IMR-90 (cell line): ENCODE measurements around the gene HMOX2.

Experiments used
- NFE2L2 ChIP-seq: fragments of 150-350 bp; IDR thresholded peaks from 2 replicates; pipeline ENCODE4 v1.6.1; 2016; ENCODE audit warnings: low read depth, mild to moderate bottlenecking, low read length
- POLR2A ChIP-seq: IDR thresholded peaks from 2 replicates; pipeline ENCODE4 v1.6.1; 2012; ENCODE audit warnings: mild to moderate bottlenecking, low read depth, low read length
- RCOR1 ChIP-seq: IDR thresholded peaks from 2 replicates; pipeline ENCODE4 v1.6.1; 2012; ENCODE audit warnings: mild to moderate bottlenecking, low read length, improper control_type of control experiment; ENCODE audit not compliant: insufficient replicate concordance
- RFX5 ChIP-seq: IDR thresholded peaks from 2 replicates; pipeline ENCODE4 v1.8.0; 2012; ENCODE audit warnings: low read depth, mild to moderate bottlenecking, low read length, moderate library complexity
- TF ChIP-seq, protein P1 (sequence below): conservative IDR thresholded peaks from 2 replicates; pipeline ENCODE4 v1.5.1; 2012; ENCODE audit warnings: mild to moderate bottlenecking, low read depth, low read length, improper control_type of control experiment
- TF ChIP-seq, protein P2 (sequence below): fragments of 150-350 bp; IDR thresholded peaks from 2 replicates; pipeline ENCODE4 v1.6.1; 2017; ENCODE audit warnings: mild to moderate bottlenecking, antibody characterized with exemption, low read length, low read depth
- TF ChIP-seq, protein P3 (sequence below): fragments of 150-350 bp; IDR thresholded peaks from 2 replicates; pipeline ENCODE4 v1.6.1; 2016; ENCODE audit warnings: low read depth, mild to moderate bottlenecking, low read length, moderate library complexity, borderline replicate concordance

DNA sequence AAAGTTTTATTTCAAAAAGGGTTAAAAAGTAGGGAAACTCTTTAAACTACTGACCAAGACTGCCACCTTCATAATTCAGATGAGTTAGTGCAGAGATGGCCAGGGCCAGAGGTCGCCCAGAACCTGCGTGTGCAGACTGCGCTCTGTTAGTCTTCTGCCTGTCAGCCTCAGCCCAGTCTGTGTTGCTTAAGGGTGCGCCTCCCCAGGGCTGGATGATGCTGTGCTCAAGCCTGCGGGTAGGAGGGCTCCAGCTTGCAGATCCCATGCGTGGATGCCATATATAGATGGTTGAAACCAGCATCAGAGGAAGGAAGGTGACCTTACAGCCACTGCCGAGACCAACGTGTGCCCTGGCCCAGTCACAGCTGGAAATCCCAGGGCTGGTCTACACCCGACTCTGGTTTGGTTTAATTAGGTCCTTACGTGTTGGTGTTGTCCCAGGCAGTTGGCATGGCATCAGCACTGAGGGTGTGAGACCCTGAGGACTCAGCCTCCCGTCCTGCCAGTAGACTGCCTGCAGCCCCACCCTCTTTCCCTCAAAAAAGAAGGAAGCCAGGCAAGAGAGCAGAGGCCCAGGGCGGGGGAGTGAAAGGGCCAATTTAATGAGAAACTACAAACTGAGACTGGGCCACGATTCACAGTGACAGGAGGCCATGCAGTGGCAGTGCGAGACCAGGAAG lies 34.7 kb downstream of the HMOX2 start:
- TF ChIP-seq, protein P1, sequence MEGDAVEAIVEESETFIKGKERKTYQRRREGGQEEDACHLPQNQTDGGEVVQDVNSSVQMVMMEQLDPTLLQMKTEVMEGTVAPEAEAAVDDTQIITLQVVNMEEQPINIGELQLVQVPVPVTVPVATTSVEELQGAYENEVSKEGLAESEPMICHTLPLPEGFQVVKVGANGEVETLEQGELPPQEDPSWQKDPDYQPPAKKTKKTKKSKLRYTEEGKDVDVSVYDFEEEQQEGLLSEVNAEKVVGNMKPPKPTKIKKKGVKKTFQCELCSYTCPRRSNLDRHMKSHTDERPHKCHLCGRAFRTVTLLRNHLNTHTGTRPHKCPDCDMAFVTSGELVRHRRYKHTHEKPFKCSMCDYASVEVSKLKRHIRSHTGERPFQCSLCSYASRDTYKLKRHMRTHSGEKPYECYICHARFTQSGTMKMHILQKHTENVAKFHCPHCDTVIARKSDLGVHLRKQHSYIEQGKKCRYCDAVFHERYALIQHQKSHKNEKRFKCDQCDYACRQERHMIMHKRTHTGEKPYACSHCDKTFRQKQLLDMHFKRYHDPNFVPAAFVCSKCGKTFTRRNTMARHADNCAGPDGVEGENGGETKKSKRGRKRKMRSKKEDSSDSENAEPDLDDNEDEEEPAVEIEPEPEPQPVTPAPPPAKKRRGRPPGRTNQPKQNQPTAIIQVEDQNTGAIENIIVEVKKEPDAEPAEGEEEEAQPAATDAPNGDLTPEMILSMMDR, result no peak
- TF ChIP-seq, protein P2, sequence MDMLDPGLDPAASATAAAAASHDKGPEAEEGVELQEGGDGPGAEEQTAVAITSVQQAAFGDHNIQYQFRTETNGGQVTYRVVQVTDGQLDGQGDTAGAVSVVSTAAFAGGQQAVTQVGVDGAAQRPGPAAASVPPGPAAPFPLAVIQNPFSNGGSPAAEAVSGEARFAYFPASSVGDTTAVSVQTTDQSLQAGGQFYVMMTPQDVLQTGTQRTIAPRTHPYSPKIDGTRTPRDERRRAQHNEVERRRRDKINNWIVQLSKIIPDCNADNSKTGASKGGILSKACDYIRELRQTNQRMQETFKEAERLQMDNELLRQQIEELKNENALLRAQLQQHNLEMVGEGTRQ, result no peak
- TF ChIP-seq RFX5 (no peak), POLR2A (no peak), NFE2L2 (no peak), RCOR1 (no peak)
- TF ChIP-seq, protein P3, sequence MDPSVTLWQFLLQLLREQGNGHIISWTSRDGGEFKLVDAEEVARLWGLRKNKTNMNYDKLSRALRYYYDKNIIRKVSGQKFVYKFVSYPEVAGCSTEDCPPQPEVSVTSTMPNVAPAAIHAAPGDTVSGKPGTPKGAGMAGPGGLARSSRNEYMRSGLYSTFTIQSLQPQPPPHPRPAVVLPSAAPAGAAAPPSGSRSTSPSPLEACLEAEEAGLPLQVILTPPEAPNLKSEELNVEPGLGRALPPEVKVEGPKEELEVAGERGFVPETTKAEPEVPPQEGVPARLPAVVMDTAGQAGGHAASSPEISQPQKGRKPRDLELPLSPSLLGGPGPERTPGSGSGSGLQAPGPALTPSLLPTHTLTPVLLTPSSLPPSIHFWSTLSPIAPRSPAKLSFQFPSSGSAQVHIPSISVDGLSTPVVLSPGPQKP, result no peak
